Testis (tissue), 3 donors: ENCODE data around the gene AKAP6. TPM values are rescaled to one million over a fixed set of nuclear protein-coding genes. Genes with fewer than 3 reads are reported as not detected.

Experiments used
- DNase-seq: peaks from one replicate; pipeline ENCODE4 v3.0.0-alpha.2; 2019
- H3K27ac ChIP-seq, 2 donors: fragments of 200-600 bp; sonication (generic); one replicate each; pipeline ENCODE4 v1.5.1; 2019
- H3K27me3 ChIP-seq: fragments of 200-600 bp; sonication (generic); one replicate; pipeline ENCODE4 v1.5.1; 2019
- H3K36me3 ChIP-seq: fragments of 200-600 bp; sonication (generic); one replicate; pipeline ENCODE4 v1.5.1; 2017; ENCODE audit warnings: low read depth; ENCODE audit errors: missing control alignments
- H3K4me1 ChIP-seq: fragments of 200-600 bp; sonication (generic); one replicate; pipeline ENCODE4 v1.5.1; 2019
- H3K4me3 ChIP-seq, 2 donors: fragments of 200-600 bp; sonication (generic); one replicate each; pipeline ENCODE4 v1.5.1; 2017 to 2019
- H3K9me3 ChIP-seq: fragments of 200-600 bp; sonication (generic); one replicate; pipeline ENCODE4 v1.5.1; 2017
- POLR2A ChIP-seq: fragments of 450-650 bp; IDR thresholded peaks from one replicate; pipeline ENCODE4 v1.6.1; 2017; ENCODE audit warnings: antibody characterized with exemption, mild to moderate bottlenecking, moderate library complexity
- WGBS, 2 donors: methylation state at CpG; one replicate each; pipeline ENCODE4 v1.1.5; 2018; 5-methylcytosine and 5-hydroxymethylcytosine counted together
- intact Hi-C: fragments of 100-400 bp; cut with DNase I; formaldehyde crosslinking; loops from one replicate; pipeline ENCODE4 v1.15.1; 2023; ENCODE audit warnings: low total_unique reads
- polyA plus RNA-seq: library from polyadenylated mRNA; stranded (reverse); fragments of 350-450 nt; fragmentation: Illumina TruSeq; extraction: RNeasy Lipid Tissue Mini Kit (QIAGEN cat#74804); gene quantifications from one replicate; pipeline ENCODE4 v1.2.3, GENCODE V29; 2014; ENCODE audit warnings: low read depth, low replicate concordance; ENCODE audit not compliant: insufficient read depth
- total RNA-seq, 2 donors: library from RNA; depleted of rRNA; stranded (reverse); fragments of >200 nt; gene quantifications; one replicate each; pipeline ENCODE4 v1.2.3, GENCODE V29; 2016
- TF ChIP-seq, protein P1 (sequence below), 3 experiments: fragments of 450-650 bp in 2 of 3; fragments of 200-600 bp in 1 of 3; sonication (generic) in 1 of 3; IDR thresholded peaks; one replicate each; pipeline ENCODE4 v1.5.1; 2016 to 2019; ENCODE audit warnings: antibody characterized with exemption in 3 of 3, mild to moderate bottlenecking in 2 of 3, moderate library complexity in 1 of 3

The AKAP6 gene
- total and polyA plus RNA-seq, 3 donors from 2014 or later, result 26.6 to 30.9 (median 30.9) TPM

- Histone ChIP-seq H3K27ac (peak overlapping the region; percentile 86 to 87), H3K36me3 (no peaks in the 10 kb centered on the region)
- TF ChIP-seq POLR2A, result no peak
- TF ChIP-seq, protein P1, sequence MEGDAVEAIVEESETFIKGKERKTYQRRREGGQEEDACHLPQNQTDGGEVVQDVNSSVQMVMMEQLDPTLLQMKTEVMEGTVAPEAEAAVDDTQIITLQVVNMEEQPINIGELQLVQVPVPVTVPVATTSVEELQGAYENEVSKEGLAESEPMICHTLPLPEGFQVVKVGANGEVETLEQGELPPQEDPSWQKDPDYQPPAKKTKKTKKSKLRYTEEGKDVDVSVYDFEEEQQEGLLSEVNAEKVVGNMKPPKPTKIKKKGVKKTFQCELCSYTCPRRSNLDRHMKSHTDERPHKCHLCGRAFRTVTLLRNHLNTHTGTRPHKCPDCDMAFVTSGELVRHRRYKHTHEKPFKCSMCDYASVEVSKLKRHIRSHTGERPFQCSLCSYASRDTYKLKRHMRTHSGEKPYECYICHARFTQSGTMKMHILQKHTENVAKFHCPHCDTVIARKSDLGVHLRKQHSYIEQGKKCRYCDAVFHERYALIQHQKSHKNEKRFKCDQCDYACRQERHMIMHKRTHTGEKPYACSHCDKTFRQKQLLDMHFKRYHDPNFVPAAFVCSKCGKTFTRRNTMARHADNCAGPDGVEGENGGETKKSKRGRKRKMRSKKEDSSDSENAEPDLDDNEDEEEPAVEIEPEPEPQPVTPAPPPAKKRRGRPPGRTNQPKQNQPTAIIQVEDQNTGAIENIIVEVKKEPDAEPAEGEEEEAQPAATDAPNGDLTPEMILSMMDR (IDR thresholded peaks at IDR 0.05), result no peak
Observed at GRCh38 chr14:32702088-32702487, 373.0 kb downstream of the AKAP6 start.

DNA sequence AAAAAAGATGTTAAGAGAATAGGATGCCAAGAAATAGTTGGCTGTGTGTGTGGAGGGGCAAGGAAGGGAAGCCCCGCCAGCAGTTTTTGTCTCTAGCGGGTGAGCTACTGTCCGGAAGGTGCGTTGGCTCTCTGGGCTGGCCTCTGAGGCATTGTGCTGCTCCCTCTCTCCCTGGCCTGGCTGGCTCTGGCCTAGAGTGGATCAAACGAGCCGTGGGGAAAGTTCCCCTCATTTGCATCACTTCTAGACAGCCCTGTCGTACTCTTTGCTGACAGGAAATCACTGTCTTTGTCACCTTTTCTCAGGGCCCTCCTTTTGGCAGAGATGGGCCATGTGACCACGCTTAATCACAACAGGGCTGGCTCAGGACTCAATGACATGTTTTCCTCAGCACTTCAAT is 373.5 kb downstream of the AKAP6 start:
- 28 to 29% methylated on average over 7 to 8 of the region's 8 CpGs for WGBS, 2 donors
- Histone ChIP-seq H3K27ac (peak overlapping the region; percentile 86 to 87), H3K4me3 (no peak overlapping the region), H3K27me3 (no peaks in the 10 kb centered on the region), H3K9me3 (no peaks in the 10 kb centered on the region), H3K36me3 (no peaks in the 10 kb centered on the region), H3K4me1 (peaks cover 22% of the 10 kb centered on the region)
- TF ChIP-seq POLR2A, result no peak
- peak; percentile 58 for DNase-seq
- intact Hi-C loops, result no loop called here

More at GRCh38 chr14:32702088-32702487, 373.0 kb downstream of the AKAP6 start:
- H3K4me1 ChIP-seq, result peaks cover 22% of the 10 kb centered on the region
- no peaks in the 10 kb centered on the region for H3K27me3 ChIP-seq
- no peak for DNase-seq
- no peaks in the 10 kb centered on the region for H3K9me3 ChIP-seq
- H3K4me3 ChIP-seq, result no peak overlapping the region
- intact Hi-C loops, result no loop called here

DNA sequence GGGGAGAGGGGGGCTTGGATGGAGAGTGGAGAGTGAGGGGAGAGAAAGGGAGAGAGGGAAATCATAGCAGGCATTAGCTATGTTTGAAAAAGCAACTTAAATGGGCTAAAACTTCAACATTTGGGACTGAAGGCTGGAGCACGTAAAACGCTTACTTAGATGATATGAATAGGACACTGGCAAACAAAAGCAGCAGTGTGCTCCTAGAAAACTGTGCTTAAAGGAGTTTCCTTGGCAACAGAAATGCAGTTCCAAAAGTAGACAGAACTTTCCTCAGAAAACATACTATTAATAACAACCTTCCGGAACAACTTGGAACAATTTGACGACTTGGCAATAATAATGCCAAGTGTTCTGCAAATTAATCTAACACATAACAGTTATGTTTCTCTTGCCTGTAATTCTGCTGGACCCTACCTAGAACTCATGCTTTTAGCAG is 374.1 kb downstream of the AKAP6 start:
- H3K9me3 ChIP-seq, result no peaks in the 10 kb centered on the region
- H3K4me1 ChIP-seq, result peaks cover 22% of the 10 kb centered on the region
- peak; percentile 60 for DNase-seq
- no peaks in the 10 kb centered on the region for H3K36me3 ChIP-seq
- TF ChIP-seq, protein P1 (IDR thresholded peaks at IDR 0.05), result no peak
- no peak for TF ChIP-seq POLR2A
- no peak overlapping the region for H3K4me3 ChIP-seq
- H3K27me3 ChIP-seq, result no peaks in the 10 kb centered on the region
- H3K27ac ChIP-seq, result peak overlapping the region; percentile 86 to 87
- intact Hi-C loops, result no loop called here
- 22 to 41% methylated on average over 4 of the region's 4 CpGs for WGBS, 2 donors

- WGBS, 2 donors, result 85 to 93% methylated on average over 1 of the region's 1 CpG
- peaks cover 31% of the 10 kb centered on the region for H3K4me1 ChIP-seq
- H3K36me3 ChIP-seq, result no peaks in the 10 kb centered on the region
- H3K9me3 ChIP-seq, result no peaks in the 10 kb centered on the region
- no peak overlapping the region for H3K4me3 ChIP-seq
- TF ChIP-seq, protein P1 (IDR thresholded peaks at IDR 0.05), result no peak
- TF ChIP-seq POLR2A, result no peak
- H3K27ac ChIP-seq, result no peak overlapping the region
- DNase-seq, result no peak
- H3K27me3 ChIP-seq, result no peaks in the 10 kb centered on the region
- intact Hi-C loops, result no loop called here
Observed at GRCh38 chr14:32706721-32707519, 377.8 kb downstream of the AKAP6 start.

GRCh38 chr14:32707742-32708500 is 378.8 kb downstream of the AKAP6 start:
- Histone ChIP-seq H3K4me1 (peaks cover 23% of the 10 kb centered on the region), H3K27ac (peak overlapping the region in 1 of 2 donors; percentile 73), H3K27me3 (no peaks in the 10 kb centered on the region), H3K9me3 (no peaks in the 10 kb centered on the region), H3K4me3 (no peak overlapping the region), H3K36me3 (no peaks in the 10 kb centered on the region)
- intact Hi-C loops, result no loop called here
- no peak for DNase-seq
- 80 to 87% methylated on average over 5 of the region's 5 CpGs for WGBS, 2 donors
- TF ChIP-seq, protein P1 (IDR thresholded peaks at IDR 0.05), result no peak
- TF ChIP-seq POLR2A, result no peak
